Lower leg skin (tissue), 4 donors: ENCODE results near the gene ATAD2B. TPM values are rescaled to one million over a fixed set of nuclear protein-coding genes. Genes with fewer than 3 reads are reported as not detected.
"Not testable (repeated sequence)": the region's sequence is repeated elsewhere in the genome, so short reads cannot be mapped to it uniquely, and the experiment has no call there.

Source experiments
- DNase-seq, 2 donors: peaks; one replicate each; pipeline ENCODE4 v3.0.0-alpha.2; 2019; ENCODE audit warnings: low spot score in 2 of 2
- H3K4me3 ChIP-seq: fragments of 200-600 bp; sonication (generic); 2 replicates; pipeline ENCODE4 v1.5.1; 2017; ENCODE audit warnings: mild to moderate bottlenecking, low read depth; ENCODE audit not compliant: poor library complexity, severe bottlenecking
- POLR2A ChIP-seq, 2 donors: fragments of 450-650 bp; IDR thresholded peaks; one replicate each; pipeline ENCODE4 v1.6.1; 2016 to 2017; ENCODE audit warnings: antibody characterized with exemption in 2 of 2, mild to moderate bottlenecking in 1 of 2, moderate library complexity in 1 of 2
- WGBS, 2 donors: methylation state at CpG; one replicate each; pipeline ENCODE4 v1.1.5; 2018; 5-methylcytosine and 5-hydroxymethylcytosine counted together
- intact Hi-C: fragments of 100-400 bp; cut with DNase I; formaldehyde crosslinking; loops from one replicate; pipeline ENCODE4 v1.15.0; 2023; ENCODE audit warnings: low total_unique reads
- total RNA-seq, 4 donors: library from RNA; depleted of rRNA; stranded (reverse); fragments of >200 nt; gene quantifications; one replicate each; pipeline ENCODE4 v1.1.0, GENCODE V29; 2016
- TF ChIP-seq, protein P1 (sequence below), 3 donors: fragments of 450-650 bp; IDR thresholded peaks; one replicate each; pipeline ENCODE4 v1.5.1; 2016; ENCODE audit warnings: antibody characterized with exemption in 3 of 3, mild to moderate bottlenecking in 3 of 3, moderate library complexity in 2 of 3

The ATAD2B gene
- total RNA-seq, 4 donors from 2014 or later, result 23.2 to 31.1 (median 27.9) TPM

- TF ChIP-seq, protein P1, sequence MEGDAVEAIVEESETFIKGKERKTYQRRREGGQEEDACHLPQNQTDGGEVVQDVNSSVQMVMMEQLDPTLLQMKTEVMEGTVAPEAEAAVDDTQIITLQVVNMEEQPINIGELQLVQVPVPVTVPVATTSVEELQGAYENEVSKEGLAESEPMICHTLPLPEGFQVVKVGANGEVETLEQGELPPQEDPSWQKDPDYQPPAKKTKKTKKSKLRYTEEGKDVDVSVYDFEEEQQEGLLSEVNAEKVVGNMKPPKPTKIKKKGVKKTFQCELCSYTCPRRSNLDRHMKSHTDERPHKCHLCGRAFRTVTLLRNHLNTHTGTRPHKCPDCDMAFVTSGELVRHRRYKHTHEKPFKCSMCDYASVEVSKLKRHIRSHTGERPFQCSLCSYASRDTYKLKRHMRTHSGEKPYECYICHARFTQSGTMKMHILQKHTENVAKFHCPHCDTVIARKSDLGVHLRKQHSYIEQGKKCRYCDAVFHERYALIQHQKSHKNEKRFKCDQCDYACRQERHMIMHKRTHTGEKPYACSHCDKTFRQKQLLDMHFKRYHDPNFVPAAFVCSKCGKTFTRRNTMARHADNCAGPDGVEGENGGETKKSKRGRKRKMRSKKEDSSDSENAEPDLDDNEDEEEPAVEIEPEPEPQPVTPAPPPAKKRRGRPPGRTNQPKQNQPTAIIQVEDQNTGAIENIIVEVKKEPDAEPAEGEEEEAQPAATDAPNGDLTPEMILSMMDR (IDR thresholded peaks at IDR 0.05), result no peak
- TF ChIP-seq POLR2A (IDR thresholded peaks at IDR 0.05), result no peak
- intact Hi-C loops, result no loop called here
- DNase-seq, result peak in 1 of 2 donors; percentile 79
- no peak overlapping the region for H3K4me3 ChIP-seq
Measured at GRCh38 chr2:23745726-23746105, 181.2 kb downstream of the ATAD2B start.

DNA sequence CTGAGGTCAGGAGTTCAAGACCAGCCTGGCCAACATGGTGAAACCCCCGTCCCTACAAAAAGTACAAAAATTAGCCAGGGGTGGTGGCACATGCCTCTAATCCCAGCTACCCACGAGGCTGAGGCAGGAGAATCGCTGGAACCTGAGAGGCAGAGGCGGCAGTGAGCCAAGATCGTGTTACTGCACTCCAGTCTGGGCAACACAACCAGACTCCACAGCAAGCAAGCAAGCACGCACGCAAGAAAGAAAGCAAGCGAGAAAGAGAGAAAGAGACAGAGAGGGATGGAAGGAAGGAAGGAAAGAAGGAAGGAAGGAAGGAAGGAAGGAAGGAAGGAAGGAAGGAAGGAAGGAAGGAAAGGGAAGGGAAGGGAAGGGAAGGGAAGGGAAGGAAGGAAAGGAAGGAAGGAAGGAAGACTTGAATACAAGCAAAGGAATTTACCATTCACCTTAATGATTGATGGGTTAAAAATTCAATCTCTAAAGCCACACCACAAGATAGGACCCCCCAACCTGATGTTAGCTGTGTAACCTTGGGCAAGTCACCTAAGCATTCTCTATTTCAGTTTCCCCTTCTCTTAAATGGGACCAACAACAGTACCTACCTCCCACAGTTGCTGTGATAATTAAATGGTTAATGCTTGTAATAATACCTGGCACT lies 181.7 kb downstream of the ATAD2B start:
- intact Hi-C loops, result no loop called here
- TF ChIP-seq, protein P1 (IDR thresholded peaks at IDR 0.05), result no peak

GRCh38 chr2:23736783-23737182 lies 190.1 kb downstream of the ATAD2B start:
- intact Hi-C loops, DNase-seq, H3K4me3 ChIP-seq: not testable (repeated sequence)
- 96 to 100% methylated on average over 6 to 9 of the region's 9 CpGs for WGBS, 2 donors

More for the DNA sequence above, 181.7 kb downstream of the ATAD2B start:
- H3K4me3 ChIP-seq, result no peak overlapping the region
- whole genome bisulfite sequencing, 2 donors, result 74 to 83% methylated on average over 8 of the region's 8 CpGs
- no peak for DNase-seq

DNA sequence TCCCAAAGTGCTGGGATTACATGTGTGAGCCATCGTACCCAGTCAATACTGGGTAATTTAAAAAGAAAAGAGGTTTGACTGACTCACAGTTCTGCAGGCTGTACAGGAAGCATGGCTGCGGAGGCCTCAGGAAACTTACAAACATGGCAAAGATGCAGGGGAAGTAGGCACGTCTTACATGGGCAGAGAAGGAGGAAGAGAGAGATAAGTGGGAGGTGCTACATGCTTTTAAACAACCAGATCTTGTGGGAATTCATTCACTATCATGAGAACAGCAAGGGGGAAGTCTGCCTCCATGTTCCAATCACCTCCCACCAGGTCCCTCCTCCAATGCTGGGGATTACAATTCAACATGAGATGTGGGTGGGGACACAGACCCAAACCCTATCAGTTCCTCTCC lies 192.5 kb downstream of the ATAD2B start:
- no peak for TF ChIP-seq POLR2A (IDR thresholded peaks at IDR 0.05)
- TF ChIP-seq, protein P1 (IDR thresholded peaks at IDR 0.05), result no peak
- no peak overlapping the region for H3K4me3 ChIP-seq
- DNase-seq, result no peak
- 88 to 93% methylated on average over 3 of the region's 3 CpGs for WGBS, 2 donors
- intact Hi-C loops, result no loop called here

DNA sequence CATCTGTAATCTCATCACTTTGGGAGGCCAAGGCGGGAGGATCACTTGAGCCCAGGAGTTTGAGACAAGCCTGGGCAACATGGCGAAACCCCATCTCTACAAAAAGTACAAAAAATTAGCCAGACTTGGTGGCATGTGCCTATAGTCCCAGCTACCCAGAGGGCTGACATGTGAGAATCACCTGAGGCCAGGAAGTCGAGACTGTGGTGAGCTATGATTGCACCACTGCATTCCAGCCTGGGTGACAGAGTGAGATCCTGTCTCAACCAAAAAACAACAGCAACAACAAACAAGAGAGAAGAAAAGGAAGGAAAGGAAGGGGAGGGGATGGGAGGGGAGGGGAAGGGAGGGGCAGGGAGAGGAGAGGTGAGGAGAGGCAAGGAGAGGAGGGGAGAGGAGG lies 203.9 kb downstream of the ATAD2B start:
- H3K4me3 ChIP-seq, DNase-seq, intact Hi-C loops: not testable (repeated sequence)
- 93 to 96% methylated on average over 3 of the region's 3 CpGs for WGBS, 2 donors

DNA sequence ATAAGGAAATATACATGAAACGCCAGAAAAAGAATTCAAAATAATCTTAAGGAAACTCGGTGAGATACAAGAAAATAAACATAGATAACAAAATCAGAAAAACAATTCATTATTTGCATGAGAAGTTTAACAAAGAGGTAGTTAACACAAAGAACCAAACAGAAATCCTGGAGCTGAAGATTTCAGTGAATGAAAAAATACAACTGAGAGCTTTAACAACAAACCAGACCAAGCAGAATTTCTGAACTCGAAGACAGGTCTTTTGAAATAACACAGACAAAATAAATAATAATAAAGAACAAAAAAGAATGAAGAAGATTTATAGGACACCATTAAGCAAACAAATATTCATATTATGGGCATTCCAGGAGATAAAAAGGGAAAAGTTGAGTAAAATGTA lies 204.7 kb downstream of the ATAD2B start:
- no peak overlapping the region for H3K4me3 ChIP-seq
- intact Hi-C loops, result no loop called here
- TF ChIP-seq, protein P1 (IDR thresholded peaks at IDR 0.05), result no peak
- TF ChIP-seq POLR2A (IDR thresholded peaks at IDR 0.05), result no peak
- 97 to 99% methylated on average over 3 of the region's 3 CpGs for WGBS, 2 donors
- no peak for DNase-seq

DNA sequence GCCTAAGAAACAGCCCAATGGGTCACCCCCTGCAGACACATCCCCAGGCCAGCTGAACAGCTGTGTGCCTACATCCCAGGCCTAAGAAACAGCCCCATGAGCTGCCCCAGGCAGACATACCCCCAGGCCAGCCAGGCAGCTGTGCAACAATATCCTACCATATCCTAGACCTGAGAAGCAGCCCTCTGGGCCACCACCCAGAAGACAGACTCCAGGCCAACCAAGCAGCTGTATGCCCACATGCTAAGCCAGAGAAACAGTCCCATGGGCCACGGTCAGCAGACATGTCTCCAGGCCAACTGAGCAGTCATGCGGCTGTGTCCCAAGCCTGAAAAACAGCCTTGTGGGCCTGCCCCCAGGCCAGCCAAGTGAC lies 205.5 kb downstream of the ATAD2B start:
- WGBS, 2 donors, result 79 to 100% methylated on average over 1 to 2 of the region's 2 CpGs
- intact Hi-C loops, result no loop called here

More for the DNA sequence above, 205.5 kb downstream of the ATAD2B start:
- DNase-seq, result no peak
- no peak for TF ChIP-seq POLR2A (IDR thresholded peaks at IDR 0.05)
- TF ChIP-seq, protein P1 (IDR thresholded peaks at IDR 0.05), result no peak
- no peak overlapping the region for H3K4me3 ChIP-seq
